HG03575 (cell line): Measurements from ENCODE around the gene CCDC197.
A peak's percentile ranks its signal among the peaks of the same experiment; 100 is the strongest.

Source experiments
- ATAC-seq: cut with Tn5 transposase; IDR thresholded peaks from one replicate; pipeline ENCODE4 v1.9.1; 2021; ENCODE audit not compliant: unreplicated experiment, insufficient number of reproducible peaks, low FRiP score; ENCODE audit errors: extremely low read depth

The CCDC197 gene

DNA sequence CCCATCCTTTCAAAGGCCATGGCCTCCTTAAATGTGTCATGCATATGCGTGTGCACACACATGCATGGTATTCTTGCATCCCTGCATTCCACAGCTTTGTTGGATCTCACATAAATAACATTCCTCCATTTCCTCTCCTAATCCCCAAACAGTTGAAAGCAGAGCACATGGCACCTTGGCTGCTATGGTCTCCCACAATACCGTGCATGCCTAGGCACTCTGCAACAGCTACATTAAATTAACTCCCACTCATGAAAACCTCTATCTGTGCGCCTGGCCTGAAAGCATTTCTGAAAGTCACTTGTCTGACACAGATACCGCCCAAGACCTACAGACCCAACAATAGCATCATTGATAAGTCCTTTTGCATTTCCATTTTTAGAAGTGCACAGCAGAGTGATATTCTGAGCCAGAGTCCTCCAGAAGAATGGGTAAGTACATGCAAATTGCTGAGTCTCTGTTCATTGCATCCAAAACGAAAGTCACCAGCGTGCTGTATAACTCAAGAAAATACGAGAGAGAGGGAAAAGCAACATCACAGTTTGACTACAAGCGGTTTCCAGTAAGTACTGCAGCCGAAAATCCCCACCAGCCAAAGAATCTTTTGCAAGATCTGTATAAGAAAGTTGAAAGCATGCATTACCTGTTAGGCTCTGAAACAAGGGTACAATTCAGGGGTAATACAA lies 21.2 kb upstream of the CCDC197 start:
- peak; percentile 58 for ATAC-seq

DNA sequence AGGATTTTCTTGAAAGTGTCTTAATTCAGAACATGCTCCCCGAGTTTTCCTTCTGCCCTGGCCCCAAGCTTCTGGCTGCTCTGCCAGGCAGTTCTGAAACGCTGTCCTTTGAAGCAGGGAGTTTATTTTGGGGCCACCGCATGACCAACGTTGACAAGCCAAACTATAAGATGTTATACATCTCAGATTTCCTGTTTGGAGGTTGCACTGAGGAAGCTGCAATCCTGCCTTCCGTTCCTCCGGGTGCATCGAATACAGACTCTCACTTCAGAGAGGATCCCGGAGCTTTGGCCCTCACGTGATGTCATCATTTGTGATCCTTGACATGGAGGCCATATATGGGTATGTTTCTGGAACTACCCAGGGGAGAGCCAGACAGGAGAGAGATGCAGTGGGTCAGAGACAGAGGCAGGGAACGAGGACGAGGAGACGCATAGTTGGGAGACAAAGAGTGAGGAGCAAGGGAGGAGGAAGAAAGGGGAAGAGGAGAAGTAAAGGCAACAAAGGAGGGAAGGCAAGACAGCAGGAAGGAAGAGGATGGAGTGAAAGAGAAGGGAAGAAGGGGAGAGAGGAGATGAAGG lies 20.5 kb upstream of the CCDC197 start, which contains the start of gene ASB2:
ASB2 (minus strand) TSS at position 94 of the 581 bp plus-strand sequence. CDS start 12,031 bp downstream, outside the sequence.
- ATAC-seq = no peak

DNA sequence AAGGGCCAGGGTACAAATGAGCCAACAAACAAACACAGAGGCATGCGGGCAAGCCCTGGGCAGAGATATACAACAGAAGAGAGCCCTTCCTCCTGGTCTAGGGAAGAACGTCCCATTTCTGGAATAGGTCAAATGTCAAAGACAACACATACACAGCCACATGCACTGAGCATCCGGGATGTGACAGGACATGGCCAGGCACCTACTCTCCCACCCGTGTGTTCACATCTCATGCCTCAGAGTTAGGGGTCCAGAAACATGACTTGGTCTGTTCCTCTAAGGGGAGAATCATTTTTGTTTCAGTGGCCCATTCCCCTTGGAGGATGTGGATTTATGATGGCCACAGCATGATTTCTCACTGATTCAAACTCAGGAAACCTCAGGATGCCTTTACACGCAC lies 19.9 kb upstream of the CCDC197 start:
- no peak for ATAC-seq

DNA sequence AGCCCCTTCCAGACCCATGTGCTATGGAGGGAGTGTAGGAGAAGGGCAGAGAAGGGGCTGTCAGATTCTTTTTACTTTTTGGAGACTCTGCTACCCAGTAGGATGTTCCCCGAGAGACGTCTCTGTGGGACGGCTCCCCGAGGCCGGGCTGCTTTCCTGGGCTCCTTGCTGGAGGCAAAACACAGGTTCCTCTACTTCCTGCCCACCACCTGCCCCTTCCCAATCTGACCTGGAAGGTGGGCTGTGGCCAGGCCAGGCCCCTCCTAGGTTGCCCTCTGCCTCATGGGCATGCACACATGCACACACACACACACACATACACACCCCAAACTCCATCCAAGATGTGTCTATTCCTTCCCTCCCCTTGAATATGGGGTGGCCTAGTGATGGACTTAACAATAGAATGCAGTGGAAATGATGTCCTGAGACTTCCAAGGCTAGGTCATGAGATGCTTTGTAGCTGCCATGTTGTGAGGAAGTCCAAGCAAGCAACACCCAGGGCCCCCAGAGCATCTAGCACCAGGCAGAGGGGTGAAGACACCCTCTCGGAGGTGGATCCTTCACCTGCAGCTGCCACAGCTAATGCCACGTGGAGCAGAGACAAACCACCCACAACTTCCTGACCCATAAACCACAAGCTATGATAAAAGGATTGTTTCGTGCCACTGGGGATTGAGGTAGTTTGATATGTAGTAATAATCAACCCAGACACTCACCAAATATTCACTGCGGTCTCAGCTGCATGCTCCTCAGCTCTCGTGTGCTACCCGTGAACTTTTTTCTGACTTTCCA lies 19.1 kb upstream of the CCDC197 start:
- ATAC-seq = peak; percentile 30

DNA sequence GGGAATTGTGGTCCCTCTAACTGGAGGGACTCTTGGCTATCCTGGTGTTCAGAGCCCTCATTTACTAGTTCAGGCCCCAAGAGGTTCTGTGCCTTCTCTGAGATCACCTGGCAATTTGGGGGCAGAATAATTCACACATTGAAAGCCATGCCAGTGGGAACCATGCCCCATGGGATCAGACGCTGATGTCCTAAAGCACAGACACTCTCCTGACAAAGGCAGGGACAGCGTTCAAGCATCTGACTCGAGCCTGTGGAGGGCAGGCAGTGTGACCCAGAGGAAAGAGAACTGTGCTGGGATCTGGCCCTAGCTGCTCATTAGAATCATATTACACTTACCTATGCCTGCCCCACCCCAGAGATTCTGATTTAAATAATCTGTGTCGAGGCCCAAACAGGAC lies 18.4 kb upstream of the CCDC197 start:
- ATAC-seq = no peak

DNA sequence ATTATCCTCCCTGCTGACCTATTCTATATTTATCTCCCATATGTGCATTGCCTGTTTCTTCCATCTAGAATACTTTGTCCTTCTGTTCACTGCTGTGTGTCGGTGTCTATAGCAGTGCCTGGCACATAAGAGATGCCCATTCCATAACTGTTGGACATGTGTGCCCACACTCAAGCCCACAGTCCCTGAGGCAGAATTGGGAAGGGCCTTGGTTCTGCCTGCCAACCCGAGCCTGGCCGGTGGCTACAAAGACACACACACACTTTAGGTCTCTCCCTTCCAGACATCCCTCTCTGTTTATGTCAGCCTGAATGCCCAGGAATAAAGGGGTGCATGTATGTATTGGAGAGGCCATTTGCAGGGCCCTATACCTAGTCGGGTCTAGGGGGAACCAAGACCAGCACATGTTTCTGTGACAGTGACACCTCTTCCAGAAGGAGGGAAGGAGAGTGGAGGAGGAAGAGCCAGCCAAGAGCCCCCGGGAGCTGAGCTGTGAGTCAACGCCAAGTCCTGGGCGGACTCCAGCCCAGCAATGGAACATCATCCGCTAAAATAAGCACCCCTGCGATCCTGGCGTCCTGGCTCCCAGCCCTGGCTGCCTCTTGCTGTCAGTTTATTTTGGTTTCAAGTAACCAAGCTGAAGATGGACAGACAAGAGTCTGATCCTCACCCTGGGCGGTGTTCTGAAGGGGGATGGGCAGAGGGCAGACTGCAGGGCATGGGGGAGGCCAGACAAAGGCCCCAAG lies 16.5 kb upstream of the CCDC197 start:
- ATAC-seq = no peak

DNA sequence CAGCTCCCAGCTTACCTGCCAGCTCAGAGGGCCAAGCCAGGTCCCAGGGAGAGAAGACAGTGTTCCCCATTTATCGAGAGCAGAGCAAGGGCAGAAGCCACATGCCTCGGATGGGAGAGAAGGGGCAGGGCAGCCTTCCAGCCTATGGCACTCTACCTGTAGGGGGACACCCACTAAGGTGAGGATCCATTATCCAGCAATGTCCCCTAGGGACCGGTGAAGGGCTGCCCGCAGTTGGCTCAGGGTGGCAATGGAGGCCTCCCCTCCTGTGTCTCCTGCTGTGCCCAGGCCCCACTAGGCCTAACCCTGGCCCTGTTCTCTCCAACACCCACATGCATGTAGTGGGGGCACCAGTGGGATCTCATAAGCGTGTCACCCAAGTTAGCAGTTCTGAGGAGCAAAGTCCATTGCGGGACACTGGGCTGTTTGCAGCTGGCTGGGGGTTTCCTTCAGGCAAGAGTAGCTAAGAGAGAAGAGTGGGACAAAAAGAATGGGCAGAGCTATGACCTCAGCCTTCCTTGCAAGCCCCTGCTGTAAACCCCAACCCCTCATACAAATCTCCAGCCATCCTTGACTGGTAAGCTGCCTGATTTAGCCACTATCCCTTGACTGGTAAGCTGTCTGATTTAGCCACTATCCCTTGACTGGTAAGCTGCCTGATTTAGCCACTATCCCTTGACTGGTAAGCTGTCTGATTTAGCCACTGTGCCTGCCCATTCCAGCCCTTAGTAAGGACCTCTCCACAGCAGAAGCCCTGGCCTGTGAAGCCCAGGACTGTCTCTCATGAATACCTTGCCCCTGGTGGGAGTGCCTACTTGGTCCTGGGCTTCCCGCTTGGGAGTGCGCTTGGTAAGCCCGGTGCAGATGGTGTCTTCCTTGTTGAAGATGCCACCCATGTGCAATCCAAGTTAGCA lies 15.5 kb upstream of the CCDC197 start:
- ATAC-seq = no peak

DNA sequence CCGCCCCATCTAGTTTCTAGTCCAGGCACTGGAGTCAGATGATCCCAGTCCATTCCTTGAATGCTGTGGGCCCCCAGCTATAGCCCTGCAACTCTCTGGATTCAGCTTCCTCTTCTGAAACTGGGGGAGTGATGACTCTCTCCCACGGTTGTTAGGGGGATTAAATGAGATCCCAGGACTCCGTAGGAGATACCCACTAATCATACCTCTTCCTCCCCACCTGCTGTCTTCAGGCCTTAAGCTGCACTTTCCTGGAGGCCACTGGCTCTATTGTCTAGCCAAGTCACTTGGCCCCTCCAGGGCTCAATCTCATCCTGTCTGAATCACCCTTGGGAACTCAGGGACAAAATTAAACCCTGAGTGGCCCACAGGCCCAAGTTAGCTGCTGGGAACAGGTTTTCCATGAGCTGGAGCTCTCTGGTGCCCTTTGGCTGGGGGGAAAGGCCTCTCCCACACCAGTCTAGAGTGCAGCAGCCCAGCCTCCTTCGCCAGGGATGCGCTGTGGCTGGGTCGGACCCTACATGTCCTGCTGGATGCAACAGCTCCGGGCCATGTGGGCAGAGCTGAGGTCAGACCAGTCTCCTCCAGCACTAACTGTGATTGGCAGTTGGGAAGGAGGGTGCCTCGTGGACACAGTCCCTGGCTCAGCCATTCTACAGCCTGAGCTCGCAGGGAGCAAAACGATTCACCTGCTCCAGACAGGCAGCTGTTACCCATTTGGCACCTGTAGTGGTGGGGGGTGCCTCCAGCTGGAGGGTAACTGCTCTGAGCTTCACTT lies 14.7 kb upstream of the CCDC197 start:
- ATAC-seq = no peak

DNA sequence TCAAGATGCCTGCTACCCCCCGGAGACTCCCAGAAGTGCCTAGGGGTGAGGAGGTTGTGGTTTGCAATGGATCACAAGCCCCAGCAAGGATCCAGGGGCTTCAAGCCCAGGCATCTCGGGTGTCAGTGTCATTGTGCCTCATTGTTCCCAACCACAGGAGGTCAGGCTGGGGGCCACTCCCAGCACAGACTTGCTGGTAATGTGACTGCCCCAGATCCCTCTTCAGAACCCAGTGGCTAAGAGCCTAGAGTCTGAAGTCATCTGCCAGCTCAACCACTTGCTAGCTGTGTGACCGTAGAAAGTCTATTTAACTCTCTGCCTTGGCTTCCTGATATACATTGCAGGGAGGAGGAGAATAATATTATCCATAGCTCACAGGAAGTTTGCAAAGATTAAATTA lies 13.0 kb upstream of the CCDC197 start:
- no peak for ATAC-seq

DNA sequence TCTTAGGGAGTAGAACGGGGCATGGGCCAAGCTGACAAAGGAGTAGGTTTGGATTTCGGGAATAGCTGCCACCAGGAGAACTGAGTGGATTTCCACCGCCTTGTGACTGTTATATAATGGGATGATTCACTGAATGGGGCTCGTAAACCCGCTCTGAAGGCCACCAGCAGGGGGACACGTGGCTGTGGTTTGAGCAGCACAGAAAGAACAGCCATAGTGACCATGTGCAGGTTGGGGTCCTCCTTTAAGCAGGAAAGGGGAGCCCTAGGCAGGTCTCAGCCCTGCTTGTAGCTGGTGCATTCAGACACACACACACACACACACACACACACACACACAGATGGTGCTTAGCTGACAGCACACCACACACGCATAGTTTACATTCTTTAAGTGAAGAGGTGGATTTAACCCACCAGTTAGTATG lies 12.1 kb upstream of the CCDC197 start:
- ATAC-seq = no peak

DNA sequence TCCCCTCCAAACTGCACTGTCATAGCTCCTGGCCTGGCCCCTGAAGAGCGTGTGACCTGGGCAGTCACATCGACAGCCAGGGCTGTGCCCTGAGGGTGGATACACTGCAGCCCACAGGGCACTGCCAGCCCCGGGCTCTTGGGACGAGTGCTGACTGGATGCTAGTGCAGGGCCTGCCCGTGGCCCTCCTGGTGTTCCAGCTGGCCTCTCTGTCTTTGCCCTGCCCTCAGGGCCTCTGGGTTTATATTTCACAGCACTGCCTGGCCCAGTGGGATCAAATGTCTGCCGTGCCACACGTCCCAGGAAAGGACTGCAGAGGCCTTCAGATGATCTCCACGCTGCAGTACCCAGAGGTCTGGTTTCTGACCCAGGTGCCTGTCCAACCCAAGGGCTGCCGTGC lies 10.1 kb upstream of the CCDC197 start:
- ATAC-seq = no peak

DNA sequence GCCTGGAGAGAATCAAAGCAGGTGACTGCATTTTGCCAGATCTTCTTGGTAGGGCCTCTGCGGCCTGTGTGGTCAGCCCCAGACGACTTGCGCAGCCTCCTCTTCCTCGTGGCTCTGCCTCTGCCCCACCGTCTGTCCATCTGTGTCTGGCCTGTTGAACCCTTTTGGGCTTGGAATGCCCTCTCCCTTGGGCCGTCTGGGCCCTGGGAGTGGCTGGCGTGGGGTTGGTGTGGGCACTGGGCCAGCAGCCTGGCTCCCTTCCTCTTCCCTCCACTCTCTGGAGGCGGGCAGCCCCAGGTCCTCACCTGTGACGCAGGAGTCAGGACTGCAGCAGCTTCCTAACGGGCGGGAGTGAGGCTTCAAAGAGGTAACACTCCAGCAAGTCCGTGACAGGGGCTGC lies 9.7 kb upstream of the CCDC197 start:
- ATAC-seq = no peak

DNA sequence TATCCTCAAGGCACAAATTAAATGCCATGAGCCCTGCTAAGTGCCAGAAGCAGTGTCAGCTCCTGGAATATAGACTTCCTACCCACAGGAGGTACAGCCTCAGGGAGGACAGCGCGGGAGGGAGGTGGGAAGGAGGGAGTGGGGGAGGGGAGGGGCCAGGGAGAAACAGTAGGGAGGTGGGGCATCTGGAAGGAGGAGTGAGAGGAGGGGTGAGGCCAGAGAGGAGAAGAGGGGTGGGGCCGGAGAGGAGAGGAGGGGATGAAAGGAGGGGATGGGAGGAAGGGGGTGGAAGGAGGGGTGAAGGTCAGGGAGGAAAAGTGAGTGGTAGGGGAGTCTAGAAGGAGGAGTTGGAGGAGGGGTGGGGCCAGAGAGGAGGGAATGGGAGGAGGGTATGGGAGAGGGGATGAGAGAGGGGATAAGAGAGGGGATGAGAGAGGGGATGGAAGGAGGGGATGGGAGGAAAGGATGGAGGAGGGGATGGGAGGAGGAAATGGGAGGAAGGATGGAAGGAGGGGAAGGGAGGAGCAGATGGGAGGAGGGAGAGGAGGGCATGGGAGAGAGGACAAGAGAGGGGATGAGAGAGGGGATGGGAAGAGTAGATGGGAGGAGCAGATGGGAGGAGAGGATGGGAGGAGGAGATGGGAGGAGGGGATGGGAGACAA lies 9.2 kb upstream of the CCDC197 start:
- no peak for ATAC-seq

DNA sequence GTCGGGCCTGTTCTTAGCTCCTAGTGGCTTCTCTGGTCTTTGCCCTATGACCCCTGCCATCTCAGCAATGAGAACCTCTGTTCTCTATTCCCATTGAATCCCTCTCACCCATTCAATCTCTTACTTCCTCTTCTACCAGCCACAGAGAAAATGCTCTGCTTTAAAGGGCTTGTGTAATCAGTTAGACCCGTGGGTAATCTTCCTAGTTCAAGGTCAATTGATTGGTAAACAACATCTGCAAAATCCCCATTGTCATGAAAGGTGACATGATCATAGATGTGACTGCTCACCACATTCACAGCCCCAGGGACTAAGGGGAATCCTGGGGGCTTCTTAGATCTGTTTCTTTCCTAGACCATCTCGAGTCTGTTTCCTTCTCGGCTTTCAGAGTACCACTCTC lies 7.2 kb upstream of the CCDC197 start:
- ATAC-seq = peak; percentile 44

DNA sequence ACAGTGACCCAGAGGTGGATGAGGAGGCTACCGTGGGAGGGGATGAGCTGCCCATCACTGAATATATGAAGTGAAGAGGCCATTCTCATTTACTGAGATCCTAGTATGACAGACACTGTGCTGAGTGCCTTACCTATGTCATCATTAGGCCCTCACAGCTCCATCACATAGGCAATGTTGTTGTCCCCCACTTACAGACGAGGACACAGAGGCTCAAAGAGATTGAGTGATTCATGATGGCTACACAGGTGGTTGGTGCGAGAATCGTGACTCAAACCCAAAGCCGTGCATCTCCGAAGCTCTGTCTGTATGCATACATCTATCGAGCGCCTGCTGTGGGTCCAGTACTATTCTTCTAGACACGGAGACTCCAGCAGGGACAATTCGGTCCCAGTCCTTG lies 5.9 kb upstream of the CCDC197 start:
- ATAC-seq = no peak

DNA sequence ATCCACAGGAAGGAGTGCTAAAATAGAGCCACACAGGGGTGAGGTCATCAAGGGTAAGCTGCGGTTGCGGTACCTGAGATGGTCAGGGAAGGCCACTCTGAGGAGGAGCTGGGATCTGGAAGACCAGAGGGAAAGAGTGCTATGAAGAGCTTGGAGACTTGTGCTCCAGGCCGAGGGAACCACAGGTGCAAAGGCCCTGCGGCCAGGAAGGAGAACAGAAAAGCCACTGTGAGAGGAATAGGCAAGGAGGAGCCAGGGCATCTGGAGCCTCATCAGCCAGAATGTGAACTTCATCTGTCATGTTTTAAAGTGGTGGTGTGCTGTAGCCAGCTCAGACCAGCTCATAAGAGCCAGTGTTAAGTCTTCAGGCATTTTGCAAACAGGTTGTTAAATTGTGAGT lies 5.5 kb upstream of the CCDC197 start:
- no peak for ATAC-seq

DNA sequence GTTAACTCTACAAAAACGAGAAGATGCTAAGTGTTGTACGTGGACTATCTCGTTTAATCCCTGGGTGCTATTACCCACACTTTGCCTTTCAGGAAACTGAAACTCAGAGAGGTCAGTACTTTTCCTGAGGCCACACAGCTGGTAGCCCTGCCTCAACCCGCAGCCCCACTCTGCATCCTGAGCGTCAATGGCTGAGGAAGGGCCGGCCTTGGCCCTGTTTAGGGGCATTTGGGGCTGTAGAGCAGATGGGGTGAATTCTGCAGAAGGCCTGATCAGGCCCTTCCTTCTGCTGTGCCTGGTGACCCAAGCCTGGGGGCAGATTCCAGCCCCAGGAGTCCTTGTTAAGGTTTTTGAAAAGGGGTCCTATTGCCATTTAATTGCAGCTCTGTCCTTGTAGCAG lies 3.7 kb upstream of the CCDC197 start:
- no peak for ATAC-seq
